Measurements from ENCODE around the gene SEPTIN5.

Gene SEPTIN5

DNA sequence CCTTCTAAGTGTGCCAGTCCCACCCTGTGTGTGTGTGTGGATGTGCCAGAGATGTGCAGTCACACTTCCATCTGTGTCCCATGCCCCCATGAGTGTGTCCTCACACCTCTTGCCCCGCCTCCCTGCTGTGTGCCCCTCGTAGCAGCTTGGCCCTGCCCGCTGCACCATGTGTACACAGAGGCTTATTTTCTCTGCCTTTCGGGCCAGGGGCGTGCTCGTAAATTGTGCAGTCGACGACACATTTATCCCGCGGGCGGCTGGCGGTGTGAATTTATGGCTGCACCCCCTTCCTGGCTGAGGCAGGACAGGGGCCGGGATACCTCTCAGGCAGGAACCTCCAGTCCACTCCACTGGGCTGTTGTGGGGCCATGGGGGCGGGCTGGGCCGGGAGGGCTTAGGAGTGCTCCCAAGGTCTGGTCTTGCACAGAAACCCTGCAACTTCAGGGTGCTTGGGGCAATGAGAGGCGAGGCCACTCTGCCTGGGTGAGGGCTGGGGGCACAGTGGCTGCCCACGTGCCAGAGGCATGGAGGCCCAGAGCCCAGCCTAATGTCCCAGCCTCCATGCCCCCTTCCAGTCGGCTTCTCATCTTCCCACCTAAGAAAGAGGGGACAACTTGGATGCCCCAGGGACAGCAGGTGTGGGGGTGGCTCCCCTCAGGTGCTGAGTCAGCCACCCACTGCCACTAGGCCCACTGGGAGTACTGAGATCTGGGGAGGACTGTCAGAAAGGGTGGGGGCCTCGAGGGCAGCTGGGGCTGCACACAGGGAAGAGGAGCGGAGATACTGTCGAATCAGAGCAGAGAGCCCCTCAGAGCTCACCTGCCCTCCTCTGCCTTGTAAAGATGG, 21.6 kb downstream of the SEPTIN5 start:
- TF ChIP-seq POLR2AphosphoS5 (IDR thresholded peaks at IDR 0.05; ENCODE audit: low read depth, low read length): no peak
- TF ChIP-seq SIN3A (IDR thresholded peaks at IDR 0.05; ENCODE audit: borderline replicate concordance, insufficient read depth, low read length): no peak
- TF ChIP-seq TAF1 (IDR thresholded peaks at IDR 0.05; ENCODE audit: borderline replicate concordance, insufficient read depth, low read length): no peak

DNA sequence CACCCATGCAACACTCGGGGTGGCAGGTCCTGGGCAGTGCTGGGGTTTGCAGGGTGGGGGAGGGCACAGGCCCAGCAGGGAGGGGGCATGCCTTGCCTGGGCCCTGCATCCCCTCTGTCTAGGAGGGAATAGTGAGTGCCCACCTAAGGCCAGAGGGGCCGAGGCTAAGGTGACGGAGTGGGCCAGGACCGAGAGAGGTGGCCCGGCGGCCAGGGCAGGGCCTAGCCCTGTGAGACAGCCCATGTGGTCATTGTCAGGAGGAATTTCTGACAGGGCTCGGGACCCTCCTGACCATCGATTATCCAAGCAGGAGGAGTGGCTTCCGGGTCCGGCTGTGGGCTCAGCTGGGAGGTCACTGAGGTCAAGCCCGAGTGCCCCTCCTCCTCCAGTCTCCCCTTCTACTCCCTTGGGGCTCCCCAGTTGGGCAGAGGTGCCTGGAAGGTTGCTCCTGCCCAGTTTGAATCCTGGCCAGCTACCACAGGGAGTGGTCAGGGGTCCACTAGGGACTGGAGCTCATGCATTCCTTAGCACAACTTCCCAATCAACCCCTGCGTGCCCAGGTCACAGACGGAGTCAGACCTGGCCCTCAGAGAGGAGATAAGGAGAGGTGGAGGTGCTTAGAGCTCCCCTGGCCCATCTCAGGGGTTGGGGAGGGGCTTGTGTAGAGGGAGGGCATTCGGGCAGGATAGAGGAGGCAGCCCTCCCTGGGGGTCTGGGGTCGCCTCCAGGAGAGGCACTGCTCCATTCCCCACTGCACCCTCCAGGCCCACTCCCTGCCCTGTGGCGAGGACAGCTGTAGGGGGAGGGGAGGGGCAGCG, 23.8 kb downstream of the SEPTIN5 start:
- TF ChIP-seq POLR2AphosphoS5 (IDR thresholded peaks at IDR 0.05; ENCODE audit: low read depth, low read length): no peak
- no peak for TF ChIP-seq SIN3A (IDR thresholded peaks at IDR 0.05; ENCODE audit: borderline replicate concordance, insufficient read depth, low read length)
- no peak for TF ChIP-seq TAF1 (IDR thresholded peaks at IDR 0.05; ENCODE audit: borderline replicate concordance, insufficient read depth, low read length)
- TF ChIP-seq, protein P1, sequence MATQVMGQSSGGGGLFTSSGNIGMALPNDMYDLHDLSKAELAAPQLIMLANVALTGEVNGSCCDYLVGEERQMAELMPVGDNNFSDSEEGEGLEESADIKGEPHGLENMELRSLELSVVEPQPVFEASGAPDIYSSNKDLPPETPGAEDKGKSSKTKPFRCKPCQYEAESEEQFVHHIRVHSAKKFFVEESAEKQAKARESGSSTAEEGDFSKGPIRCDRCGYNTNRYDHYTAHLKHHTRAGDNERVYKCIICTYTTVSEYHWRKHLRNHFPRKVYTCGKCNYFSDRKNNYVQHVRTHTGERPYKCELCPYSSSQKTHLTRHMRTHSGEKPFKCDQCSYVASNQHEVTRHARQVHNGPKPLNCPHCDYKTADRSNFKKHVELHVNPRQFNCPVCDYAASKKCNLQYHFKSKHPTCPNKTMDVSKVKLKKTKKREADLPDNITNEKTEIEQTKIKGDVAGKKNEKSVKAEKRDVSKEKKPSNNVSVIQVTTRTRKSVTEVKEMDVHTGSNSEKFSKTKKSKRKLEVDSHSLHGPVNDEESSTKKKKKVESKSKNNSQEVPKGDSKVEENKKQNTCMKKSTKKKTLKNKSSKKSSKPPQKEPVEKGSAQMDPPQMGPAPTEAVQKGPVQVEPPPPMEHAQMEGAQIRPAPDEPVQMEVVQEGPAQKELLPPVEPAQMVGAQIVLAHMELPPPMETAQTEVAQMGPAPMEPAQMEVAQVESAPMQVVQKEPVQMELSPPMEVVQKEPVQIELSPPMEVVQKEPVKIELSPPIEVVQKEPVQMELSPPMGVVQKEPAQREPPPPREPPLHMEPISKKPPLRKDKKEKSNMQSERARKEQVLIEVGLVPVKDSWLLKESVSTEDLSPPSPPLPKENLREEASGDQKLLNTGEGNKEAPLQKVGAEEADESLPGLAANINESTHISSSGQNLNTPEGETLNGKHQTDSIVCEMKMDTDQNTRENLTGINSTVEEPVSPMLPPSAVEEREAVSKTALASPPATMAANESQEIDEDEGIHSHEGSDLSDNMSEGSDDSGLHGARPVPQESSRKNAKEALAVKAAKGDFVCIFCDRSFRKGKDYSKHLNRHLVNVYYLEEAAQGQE (IDR thresholded peaks at IDR 0.05; ENCODE audit: insufficient read depth in 1 of 2, low read depth in 2 of 2, low read length in 2 of 2): no peak
- TF ChIP-seq FOXP2 (optimal IDR thresholded peaks at IDR 0.05; ENCODE audit: borderline replicate concordance, extremely low read depth, extremely low read length, insufficient read depth): no peak

DNA sequence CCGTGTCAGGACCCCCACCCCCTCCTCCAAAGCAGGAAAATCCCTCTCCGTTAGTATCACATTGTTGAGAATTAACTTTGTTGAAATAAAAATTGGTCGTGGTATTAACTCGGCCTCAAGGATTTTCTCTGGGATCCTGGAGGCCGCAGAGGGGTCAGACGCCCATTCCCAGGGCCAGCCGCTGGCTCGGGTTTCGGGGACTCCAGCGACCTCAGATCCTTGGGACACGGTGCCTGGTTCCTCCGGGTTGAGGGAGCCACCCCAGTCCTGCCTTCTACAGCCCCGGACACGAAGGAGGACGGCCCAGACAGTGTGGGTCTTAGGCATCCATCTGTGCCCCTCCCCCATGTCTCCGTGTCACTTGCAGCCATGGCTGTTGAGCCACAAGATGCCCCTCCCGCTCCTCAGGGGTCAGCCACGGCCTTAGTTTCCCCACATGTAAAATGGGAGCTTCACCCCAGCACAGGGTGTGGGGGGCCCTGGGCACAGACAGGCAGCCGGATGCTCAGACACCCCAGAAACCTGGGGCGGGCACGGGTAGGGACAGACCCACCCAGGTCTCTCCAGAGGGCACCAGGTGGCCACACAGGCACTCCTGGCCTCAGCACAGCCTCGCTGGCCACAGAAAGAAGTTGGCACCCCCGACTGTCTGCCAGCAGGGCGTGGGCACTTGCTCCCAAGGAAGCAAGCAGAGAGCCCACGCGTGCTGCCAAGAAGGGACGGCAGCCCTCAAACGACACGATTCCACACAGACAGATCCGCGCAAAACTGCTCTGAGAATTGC, 24.6 kb downstream of the SEPTIN5 start:
- no peak for TF ChIP-seq POLR2AphosphoS5 (IDR thresholded peaks at IDR 0.05; ENCODE audit: low read depth, low read length)
- TF ChIP-seq TAF1 (IDR thresholded peaks at IDR 0.05; ENCODE audit: borderline replicate concordance, insufficient read depth, low read length): no peak
- TF ChIP-seq, protein P1 (IDR thresholded peaks at IDR 0.05; ENCODE audit: insufficient read depth in 1 of 2, low read depth in 2 of 2, low read length in 2 of 2): no peak
- TF ChIP-seq SIN3A (IDR thresholded peaks at IDR 0.05; ENCODE audit: borderline replicate concordance, insufficient read depth, low read length): no peak
- no peak for TF ChIP-seq FOXP2 (optimal IDR thresholded peaks at IDR 0.05; ENCODE audit: borderline replicate concordance, extremely low read depth, extremely low read length, insufficient read depth)

DNA sequence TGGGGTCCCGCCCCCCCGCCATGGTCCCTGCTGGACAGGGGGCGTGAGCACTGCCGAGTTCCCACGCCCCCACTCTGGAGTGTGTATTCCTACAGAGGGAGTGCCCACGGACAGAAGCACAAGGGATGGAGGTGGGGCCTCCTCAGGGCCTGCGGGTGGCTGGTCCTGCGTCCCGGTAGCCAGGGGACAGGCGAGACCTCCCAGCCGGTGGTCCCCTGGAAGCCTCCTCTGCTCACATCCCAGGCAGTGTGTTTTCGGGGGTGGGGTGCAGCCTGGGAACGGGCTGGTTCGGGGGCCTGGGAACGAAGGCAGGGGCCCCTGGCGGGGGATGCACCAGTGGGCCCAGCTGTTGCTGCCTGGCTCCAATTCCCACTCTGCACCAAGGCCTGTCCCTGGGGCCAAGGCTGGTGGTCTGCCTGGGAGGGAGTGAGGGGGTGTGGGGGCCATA, 25.2 kb downstream of the SEPTIN5 start:
- no peak for TF ChIP-seq TAF1 (IDR thresholded peaks at IDR 0.05; ENCODE audit: borderline replicate concordance, insufficient read depth, low read length)
- TF ChIP-seq FOXP2 (optimal IDR thresholded peaks at IDR 0.05; ENCODE audit: borderline replicate concordance, extremely low read depth, extremely low read length, insufficient read depth): no peak
- TF ChIP-seq POLR2AphosphoS5 (IDR thresholded peaks at IDR 0.05; ENCODE audit: low read depth, low read length): no peak

DNA sequence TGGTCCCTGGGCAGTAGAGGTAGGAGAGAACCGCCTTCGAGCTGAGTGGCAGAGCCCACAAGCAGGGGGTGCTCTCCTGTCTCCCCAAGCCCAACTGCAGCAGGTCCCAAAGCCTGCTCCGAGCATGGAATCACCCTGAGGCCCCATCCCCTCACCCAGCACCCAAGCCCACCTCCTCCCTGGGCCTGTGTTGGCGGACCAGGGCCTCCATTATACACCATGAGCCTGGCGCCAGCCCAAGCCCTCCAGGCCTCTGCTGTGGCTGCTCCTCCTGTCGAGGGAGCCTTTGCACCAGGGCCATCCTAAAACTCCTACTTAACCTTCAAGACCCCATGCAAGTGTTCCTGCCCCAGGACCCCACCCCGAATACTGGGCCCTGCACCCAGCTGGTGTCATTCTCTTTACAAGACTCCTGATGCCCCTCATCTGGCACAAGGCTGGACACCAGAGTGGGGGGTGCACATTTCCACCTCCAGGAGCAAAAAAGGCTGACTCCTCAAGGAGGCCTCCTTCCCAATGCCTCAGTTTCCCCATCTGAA, 25.7 kb downstream of the SEPTIN5 start:
- TF ChIP-seq FOXP2 (optimal IDR thresholded peaks at IDR 0.05; ENCODE audit: borderline replicate concordance, extremely low read depth, extremely low read length, insufficient read depth) (no peak), POLR2AphosphoS5 (IDR thresholded peaks at IDR 0.05; ENCODE audit: low read depth, low read length) (no peak), TAF1 (IDR thresholded peaks at IDR 0.05; ENCODE audit: borderline replicate concordance, insufficient read depth, low read length) (no peak), SIN3A (IDR thresholded peaks at IDR 0.05; ENCODE audit: borderline replicate concordance, insufficient read depth, low read length) (no peak)
- TF ChIP-seq, protein P1 (IDR thresholded peaks at IDR 0.05; ENCODE audit: insufficient read depth in 1 of 2, low read depth in 2 of 2, low read length in 2 of 2): no peak
